Stimulated activated CD8-positive, alpha-beta memory T cell treated with anti-CD3 and anti-CD28 coated beads, Interleukin-4, amount 100 ng/mL, for 24 hours (primary cell): ENCODE measurements around the gene JAZF1.

Experiments
- DNase-seq: peaks from one replicate; pipeline ENCODE4 v3.0.0-alpha.2; 2020; ENCODE audit warnings: low read depth

JAZF1 gene

DNA sequence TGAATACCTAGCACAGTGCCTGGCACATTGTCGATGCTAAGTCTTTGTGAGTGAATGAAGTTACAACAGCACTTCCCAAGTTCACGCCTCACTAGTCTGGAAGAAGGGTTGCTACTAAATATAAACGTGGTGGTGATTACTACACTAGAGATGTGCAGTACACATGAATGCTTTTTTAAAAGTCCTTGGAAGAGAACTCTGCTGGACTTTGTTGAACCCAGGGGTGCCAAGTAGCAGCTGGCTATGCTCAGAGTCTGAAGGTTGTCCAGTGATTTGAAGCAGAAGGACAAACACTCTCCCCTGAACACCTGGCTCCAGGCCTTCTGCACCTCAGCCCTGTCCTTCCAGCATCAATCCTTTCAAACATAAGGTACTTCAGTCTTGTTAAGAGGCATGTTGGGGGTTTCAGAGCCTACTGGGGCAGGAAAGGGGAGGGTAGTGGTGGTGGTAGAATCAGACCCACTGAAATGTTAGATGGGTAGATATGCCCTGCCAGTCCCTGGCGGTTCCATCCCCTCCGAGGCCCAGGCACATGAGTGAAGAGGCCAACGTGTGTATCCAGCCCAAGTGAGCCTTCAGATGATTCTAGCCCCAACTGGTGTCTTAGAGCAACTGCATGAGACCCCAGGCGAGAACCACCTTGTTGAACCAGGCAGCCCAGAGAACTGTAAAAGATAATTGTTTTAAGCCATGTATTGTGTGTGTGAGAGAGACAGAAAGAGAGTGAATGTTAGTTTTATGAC, 346.2 kb downstream of the JAZF1 start:
- DNase-seq, result no peak

DNA sequence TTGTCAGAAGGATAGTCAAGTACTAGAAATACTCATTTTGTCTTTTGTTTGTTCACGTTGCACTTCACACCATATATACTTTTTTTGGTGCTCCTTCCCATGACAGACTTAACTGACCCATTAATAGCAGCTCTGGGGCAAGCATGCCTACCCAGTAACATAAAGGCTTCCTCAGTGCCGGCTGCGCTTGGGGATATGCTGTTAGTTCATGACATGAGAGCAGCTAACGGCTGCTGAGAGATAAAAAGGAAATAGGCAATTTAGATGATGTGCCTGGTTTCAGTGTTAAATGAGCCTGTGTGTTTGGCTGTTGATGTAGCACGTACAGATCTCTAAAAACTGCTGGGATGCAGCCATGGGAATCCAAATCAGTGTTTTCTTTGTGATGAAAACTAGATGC, 354.2 kb downstream of the JAZF1 start:
- DNase-seq, result no peak

DNA sequence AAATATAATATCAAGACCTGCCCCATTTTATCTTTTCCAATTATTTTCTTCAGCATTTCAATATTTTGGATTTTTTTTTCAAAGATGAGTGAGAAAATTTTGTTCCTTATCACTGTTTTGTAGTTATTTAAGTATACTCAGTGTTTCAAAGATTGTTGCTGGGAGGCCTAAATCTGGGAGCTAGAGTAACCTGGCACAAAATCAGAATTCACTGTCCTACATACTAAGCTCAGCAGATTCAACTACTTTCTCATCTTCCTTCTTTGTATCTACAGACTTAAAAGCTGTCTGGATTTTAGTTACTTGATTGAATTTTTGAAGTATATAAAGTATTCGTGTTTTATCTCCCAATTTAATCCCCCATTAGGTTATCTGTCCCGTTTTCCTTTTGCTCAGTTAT, 354.7 kb downstream of the JAZF1 start:
- DNase-seq, result no peak

DNA sequence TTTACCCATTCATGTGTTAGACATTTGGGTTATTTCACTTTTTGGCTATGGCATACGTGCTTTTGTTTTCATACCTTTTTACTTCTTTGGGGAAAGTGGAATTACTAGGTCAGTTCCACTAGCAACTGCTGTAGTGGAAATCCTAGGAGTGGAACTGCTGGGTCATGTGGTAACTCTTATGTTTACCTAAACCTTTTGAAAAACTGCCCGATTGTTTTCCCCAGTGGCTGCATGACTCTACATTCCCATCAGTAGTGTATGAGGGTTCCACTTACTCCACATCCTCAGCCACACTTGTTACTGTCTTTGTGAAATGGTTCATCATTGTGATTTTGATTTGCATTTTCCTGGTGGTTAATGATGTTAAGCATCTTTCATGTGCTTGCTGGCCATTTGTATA, 358.4 kb downstream of the JAZF1 start:
- no peak for DNase-seq

GRCh38 chr7:27812706-27813105, 367.9 kb downstream of the JAZF1 start:
- DNase-seq, result no peak

DNA sequence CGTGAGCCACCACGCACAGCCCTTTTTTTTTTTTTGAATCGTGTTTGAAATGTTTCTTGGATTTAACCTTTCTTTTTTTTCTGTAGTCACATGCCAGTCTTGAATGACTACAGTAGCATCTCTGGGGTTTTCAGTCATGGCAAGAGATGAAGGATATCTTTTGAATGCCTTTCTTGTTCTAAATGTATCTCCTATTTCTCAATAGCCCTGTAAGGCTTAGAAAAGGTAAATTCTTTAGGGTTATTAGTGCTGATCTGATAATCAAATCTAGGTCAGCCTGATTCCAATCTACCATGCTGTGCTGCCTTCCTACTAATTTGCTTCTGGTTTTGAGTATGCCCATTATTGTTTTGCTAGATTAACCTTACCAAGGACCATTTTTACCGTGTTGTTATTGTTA, 370.4 kb downstream of the JAZF1 start:
- DNase-seq, result no peak

DNA sequence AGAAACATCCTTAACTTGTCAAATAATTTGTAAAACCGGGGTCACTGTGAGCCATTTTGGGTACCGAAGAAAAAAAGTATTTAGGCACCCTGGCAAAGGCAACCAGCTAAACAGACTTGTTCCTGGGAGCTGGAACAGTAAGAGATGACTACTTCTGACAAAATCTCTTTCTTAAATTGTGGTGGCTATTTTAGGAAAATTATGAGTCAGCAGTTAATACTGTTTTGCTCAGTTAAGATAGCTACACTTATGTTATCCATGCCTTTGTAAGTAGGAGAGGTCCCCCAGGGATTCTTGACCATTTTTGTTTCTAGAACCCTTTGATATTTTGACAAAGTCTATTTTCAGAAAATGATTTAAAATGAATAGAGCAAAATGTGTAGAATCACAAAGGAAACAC, 372.0 kb downstream of the JAZF1 start:
- no peak for DNase-seq

- DNase-seq, result no peak
These were observed 376.5 kb downstream of the JAZF1 start for GRCh38 chr7:27804139-27804538.

DNA sequence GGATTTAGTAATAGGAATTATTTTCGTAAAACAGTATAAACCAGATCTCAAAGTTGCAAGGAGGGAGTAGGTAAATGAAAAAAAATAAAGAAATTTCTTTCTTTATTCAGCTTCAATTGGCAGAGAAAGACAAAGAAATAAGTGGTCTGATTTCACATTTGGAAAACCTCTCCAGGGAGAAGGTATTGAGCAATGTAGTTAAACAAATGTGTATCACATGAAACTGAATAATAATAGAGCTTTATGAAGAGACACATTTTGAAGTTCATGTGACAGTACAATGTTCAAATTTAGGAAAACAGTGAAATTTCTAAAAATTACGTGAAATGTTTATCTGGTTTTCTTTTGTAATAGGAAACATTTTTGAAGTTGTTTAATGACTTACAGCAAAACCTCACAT, 377.6 kb downstream of the JAZF1 start:
- no peak for DNase-seq

- no peak for DNase-seq
These were observed 381.4 kb downstream of the JAZF1 start for GRCh38 chr7:27799212-27799611.

DNA sequence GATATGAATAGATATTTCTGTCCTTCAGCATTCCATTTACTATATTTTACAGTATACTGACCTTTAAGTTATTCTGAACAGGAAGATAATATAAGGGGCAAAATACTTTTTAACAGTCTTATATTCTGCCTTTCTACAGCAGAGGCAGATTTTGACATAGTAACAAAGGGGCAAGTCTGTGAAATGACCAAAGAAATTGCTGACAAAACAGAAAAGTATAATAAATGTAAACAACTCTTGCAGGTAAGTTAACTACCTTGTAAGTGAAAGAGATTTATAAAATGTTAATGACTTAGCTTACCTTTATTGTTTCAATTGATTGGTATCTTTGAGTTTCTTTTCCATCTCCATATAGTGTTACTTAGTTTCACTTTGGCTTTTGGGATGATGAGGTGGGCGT, 384.6 kb downstream of the JAZF1 start:
- DNase-seq, result no peak

- no peak for DNase-seq
These were observed 386.8 kb downstream of the JAZF1 start for GRCh38 chr7:27793780-27794179.

DNA sequence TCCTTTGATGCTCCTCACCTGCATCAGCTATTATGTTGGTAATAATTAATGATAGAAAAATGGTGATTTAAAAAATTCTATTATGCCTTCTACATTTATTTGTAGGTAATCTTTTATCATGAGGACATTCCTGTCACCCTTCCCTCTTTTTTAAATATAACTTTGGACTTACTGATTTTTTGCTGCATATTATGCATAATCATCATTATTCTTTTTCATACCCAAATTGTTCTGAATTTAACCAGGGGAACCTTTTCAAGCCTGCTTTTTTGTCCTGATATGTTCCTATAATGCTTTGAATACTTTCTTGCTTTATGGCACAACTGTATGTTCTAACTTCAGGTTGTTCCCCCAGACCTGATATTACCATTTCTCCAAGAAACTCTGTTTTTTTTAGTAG, 392.2 kb downstream of the JAZF1 start:
- DNase-seq, result no peak

DNA sequence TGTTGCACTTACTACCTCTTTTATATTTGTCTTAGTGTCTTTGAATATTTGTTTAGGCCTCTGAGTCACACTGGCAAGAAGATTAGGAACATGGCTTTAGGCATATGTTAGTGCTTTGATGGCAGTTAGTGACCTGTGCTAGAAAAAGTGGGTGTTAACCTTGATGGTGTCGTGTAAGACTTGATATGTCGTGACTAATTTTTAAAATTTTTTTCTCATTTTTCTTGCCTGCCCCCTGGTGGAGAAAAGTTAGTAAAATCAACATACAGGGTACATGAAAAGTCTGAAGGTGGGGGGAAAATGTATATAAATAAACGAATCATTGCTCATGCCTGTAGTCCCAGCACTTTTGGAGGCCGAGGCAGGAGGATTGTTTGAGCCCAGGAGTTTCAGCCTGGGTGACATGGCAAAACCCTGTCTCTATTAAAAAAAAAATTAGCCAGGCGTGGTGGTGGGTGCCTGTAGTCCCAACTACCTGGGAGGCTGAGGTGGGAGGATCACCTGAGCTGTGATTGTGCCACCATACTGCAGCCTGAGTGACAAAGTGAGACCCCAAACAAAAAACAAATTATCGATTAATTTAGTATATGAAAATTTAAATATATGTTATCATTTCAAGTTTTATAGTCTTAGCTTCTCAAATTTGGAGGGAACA, 396.1 kb downstream of the JAZF1 start:
- no peak for DNase-seq

DNA sequence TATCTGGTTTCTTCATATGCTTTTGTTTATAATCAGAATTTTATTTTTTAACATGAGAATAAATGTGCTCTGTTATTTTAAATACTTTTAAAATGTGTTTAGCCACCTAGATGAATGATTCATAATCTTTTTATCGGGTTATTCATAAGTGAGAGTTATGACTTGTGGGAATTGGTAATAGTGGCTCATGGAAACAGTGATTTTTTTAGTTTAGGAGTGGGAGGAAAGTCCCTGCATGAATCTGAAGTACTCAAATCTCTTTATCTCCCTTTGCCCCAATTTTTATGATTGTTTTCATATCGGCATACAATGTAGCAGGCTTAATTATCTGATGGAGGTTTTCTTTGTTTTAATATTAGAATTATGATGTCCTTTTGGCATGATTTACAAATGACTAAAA, 397.7 kb downstream of the JAZF1 start:
- DNase-seq, result no peak

DNA sequence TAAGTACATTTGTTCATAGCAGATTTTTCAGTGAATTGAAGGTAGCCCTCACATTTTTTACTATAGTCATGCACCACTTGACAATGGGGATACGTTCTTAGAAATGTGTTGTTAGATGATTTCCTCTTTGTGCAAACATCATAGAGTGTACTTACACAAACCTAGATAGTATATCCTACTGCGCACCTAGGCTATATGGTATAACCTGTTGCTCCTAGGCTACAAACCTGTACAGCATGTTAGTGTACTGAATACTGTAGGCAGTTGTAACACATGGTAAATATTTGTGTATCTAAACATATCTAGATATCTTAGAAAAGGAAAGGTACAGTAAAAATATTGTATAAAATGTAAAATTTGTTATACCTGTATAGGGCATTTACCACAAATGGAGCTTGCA, 399.4 kb downstream of the JAZF1 start:
- no peak for DNase-seq
